HEK293 (cell line): ENCODE measurements around the gene CEBPZ.
"Not testable (repeated sequence)": the region's sequence is repeated elsewhere in the genome, so short reads cannot be mapped to it uniquely, and the experiment has no call there.

Source experiments
- CTCF ChIA-PET: fragments of 350-600 bp; formaldehyde crosslinking; extraction: SDS; loops from one replicate; lab custom pipeline; 2021; ENCODE audit warnings: antibody characterized with exemption; lab: Yijun Ruan, JAX
- POLR2A ChIA-PET: fragments of 300-600 bp; formaldehyde crosslinking; extraction: SDS; loops from one replicate; lab custom pipeline; 2020; ENCODE audit warnings: antibody characterized with exemption, inconsistent platforms; lab: Yijun Ruan, JAX
- H3K27ac ChIP-seq: fragments of 200-500 bp; sonication (Bioruptor generic); 2 replicates; pipeline ENCODE4 v1.5.1; 2014; ENCODE audit warnings: low read depth, low read length, control low read depth, inconsistent platforms; ENCODE audit errors: extremely low read depth
- H3K36me3 ChIP-seq, 2 experiments: fragments of 200-500 bp in 1 of 2; sonication (Bioruptor generic) in 1 of 2; 1 replicate in 1 of 2; 2 replicates in 1 of 2; pipeline ENCODE4 v1.5.1; 2014 to 2017; ENCODE audit warnings: inconsistent platforms in 2 of 2, low read length in 2 of 2; ENCODE audit not compliant: control insufficient read depth in 2 of 2, insufficient read depth in 1 of 2
- H3K4me1 ChIP-seq: fragments of 200-500 bp; sonication (Bioruptor generic); 2 replicates; pipeline ENCODE4 v1.5.1; 2014; ENCODE audit warnings: mild to moderate bottlenecking, low read length, inconsistent platforms; ENCODE audit not compliant: control insufficient read depth, insufficient read depth
- H3K4me3 ChIP-seq: 2 replicates; pipeline ENCODE4 v1.5.1; 2011; ENCODE audit warnings: low read depth, mild to moderate bottlenecking, control low read depth, low read length, moderate library complexity
- H3K9me3 ChIP-seq: fragments of 200-500 bp; sonication (Bioruptor generic); 2 replicates; pipeline ENCODE4 v1.5.1; 2014; ENCODE audit warnings: low read depth, low read length, inconsistent platforms; ENCODE audit not compliant: control insufficient read depth, insufficient read depth
- BCL11B ChIP-seq: fragments of 450-650 bp; formaldehyde crosslinking; IDR thresholded peaks from 2 replicates; pipeline ENCODE4 v1.5.1; 2016; ENCODE audit warnings: low read depth, missing biosample characterization, missing genetic modification characterization
- IKZF3 ChIP-seq: fragments of 450-650 bp; IDR thresholded peaks from 2 replicates; pipeline ENCODE4 v1.5.0; 2018; ENCODE audit warnings: missing biosample characterization, mild to moderate bottlenecking, missing genetic modification characterization, moderate library complexity
- PRDM1 ChIP-seq: fragments of 450-650 bp; formaldehyde crosslinking; IDR thresholded peaks from 2 replicates; pipeline ENCODE4; 2016; ENCODE audit warnings: missing biosample characterization, missing genetic modification characterization
- ZNF114 ChIP-seq: fragments of 450-650 bp; formaldehyde crosslinking; IDR thresholded peaks from 2 replicates; pipeline ENCODE4 v1.5.0; 2017; ENCODE audit warnings: missing biosample characterization, missing genetic modification characterization
- ZNF211 ChIP-seq: fragments of 450-650 bp; formaldehyde crosslinking; IDR thresholded peaks from 2 replicates; pipeline ENCODE4 v1.5.1; 2016; ENCODE audit warnings: low read depth, missing biosample characterization, missing genetic modification characterization
- ZNF324 ChIP-seq: fragments of 450-650 bp; formaldehyde crosslinking; IDR thresholded peaks from 2 replicates; pipeline ENCODE4 v1.5.1; 2016; ENCODE audit warnings: missing biosample characterization, missing genetic modification characterization
- ZNF391 ChIP-seq: fragments of 450-650 bp; formaldehyde crosslinking; IDR thresholded peaks from 2 replicates; pipeline ENCODE4 v1.5.1; 2016; ENCODE audit warnings: low read depth, missing biosample characterization, missing genetic modification characterization, borderline replicate concordance
- ZNF571 ChIP-seq: fragments of 450-650 bp; formaldehyde crosslinking; IDR thresholded peaks from 2 replicates; pipeline ENCODE4 v1.5.0; 2017; ENCODE audit warnings: missing biosample characterization, missing genetic modification characterization
- ZNF777 ChIP-seq: fragments of 450-650 bp; formaldehyde crosslinking; IDR thresholded peaks from 2 replicates; pipeline ENCODE4 v1.5.1; 2017; ENCODE audit warnings: missing biosample characterization, missing genetic modification characterization, borderline replicate concordance
- ZNF785 ChIP-seq: fragments of 450-650 bp; formaldehyde crosslinking; IDR thresholded peaks from 2 replicates; pipeline ENCODE4 v1.5.1; 2016; ENCODE audit warnings: missing biosample characterization, missing genetic modification characterization
- TF ChIP-seq, protein P1 (sequence below): fragments of 450-650 bp; formaldehyde crosslinking; IDR thresholded peaks from 2 replicates; pipeline ENCODE4 v1.5.1; 2017; ENCODE audit warnings: missing biosample characterization, missing genetic modification characterization
- TF ChIP-seq, protein P2 (sequence below): fragments of 450-650 bp; formaldehyde crosslinking; IDR thresholded peaks from 2 replicates; pipeline ENCODE4 v1.5.1; 2016; ENCODE audit warnings: missing biosample characterization, missing genetic modification characterization
- TF ChIP-seq, protein P3 (sequence below): fragments of 450-650 bp; formaldehyde crosslinking; IDR thresholded peaks from 2 replicates; pipeline ENCODE4 v1.5.1; 2016; ENCODE audit warnings: missing biosample characterization, missing genetic modification characterization, borderline replicate concordance

Gene CEBPZ

DNA sequence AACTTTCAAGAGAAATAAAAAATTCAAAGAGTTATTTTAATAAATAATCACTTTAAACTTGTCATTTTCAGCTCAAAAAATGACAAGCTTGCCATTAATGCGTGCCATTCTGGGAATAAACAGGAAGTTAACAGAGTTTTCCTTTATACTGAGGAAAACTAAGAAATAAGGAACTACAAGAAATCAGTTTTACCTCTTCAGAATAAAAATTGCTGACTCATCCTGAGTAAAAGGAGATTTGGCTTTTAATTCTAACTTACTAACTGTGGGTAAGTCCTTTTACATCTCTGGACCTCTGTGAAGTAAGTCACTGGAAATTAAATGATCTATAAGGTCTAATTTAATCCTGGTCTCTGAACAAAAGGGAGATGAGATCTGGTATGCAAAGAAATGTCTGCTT is 16.1 kb downstream of the CEBPZ start:
- H3K4me1 ChIP-seq: no peaks in the 10 kb centered on the region
- H3K9me3 ChIP-seq: no peaks in the 10 kb centered on the region
- H3K4me3 ChIP-seq: no peak overlapping the region
- ChIA-PET POLR2A (no interaction called here), CTCF (interaction anchor here (0.6 kb wide), 1 partner anchor 13 kb away, joined by 3 read pairs; no protein-coding TSS in a partner anchor)
- TF ChIP-seq ZNF211 (tag by site-specific recombination): no peak
- no peak for TF ChIP-seq ZNF777
- no peak for TF ChIP-seq BCL11B
- no peak overlapping the region for H3K27ac ChIP-seq
- H3K36me3 ChIP-seq: peaks cover 83 to 92% of the 10 kb centered on the region in 2 experiments

DNA sequence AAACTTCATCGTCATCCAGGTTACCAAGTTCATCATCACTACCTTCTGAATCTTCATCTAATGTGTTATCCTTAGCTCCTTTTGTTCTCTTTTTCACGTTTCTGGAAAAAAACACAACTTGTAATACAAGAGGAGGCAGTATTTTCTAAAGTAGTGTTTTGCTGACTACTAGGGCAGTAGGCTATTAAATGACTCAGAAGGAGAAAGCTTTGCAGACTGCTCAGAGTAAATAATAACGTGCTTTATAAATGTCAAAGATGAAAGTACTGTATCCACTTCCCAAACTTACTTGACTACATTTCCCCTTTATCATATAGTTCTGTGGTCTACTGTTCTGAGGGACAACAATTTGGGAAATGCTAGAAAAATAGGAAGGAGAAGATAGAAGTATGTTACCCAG is 19.5 kb downstream of the CEBPZ start:
- peaks cover 84 to 89% of the 10 kb centered on the region in 2 experiments for H3K36me3 ChIP-seq
- no peak for TF ChIP-seq ZNF114 (tag by site-specific recombination)
- TF ChIP-seq PRDM1 (tag by site-specific recombination): no peak
- TF ChIP-seq, protein P1, sequence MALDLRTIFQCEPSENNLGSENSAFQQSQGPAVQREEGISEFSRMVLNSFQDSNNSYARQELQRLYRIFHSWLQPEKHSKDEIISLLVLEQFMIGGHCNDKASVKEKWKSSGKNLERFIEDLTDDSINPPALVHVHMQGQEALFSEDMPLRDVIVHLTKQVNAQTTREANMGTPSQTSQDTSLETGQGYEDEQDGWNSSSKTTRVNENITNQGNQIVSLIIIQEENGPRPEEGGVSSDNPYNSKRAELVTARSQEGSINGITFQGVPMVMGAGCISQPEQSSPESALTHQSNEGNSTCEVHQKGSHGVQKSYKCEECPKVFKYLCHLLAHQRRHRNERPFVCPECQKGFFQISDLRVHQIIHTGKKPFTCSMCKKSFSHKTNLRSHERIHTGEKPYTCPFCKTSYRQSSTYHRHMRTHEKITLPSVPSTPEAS: no peak
- TF ChIP-seq, protein P2, sequence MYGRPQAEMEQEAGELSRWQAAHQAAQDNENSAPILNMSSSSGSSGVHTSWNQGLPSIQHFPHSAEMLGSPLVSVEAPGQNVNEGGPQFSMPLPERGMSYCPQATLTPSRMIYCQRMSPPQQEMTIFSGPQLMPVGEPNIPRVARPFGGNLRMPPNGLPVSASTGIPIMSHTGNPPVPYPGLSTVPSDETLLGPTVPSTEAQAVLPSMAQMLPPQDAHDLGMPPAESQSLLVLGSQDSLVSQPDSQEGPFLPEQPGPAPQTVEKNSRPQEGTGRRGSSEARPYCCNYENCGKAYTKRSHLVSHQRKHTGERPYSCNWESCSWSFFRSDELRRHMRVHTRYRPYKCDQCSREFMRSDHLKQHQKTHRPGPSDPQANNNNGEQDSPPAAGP (tag by site-specific recombination): no peak
- TF ChIP-seq ZNF785 (tag by site-specific recombination): no peak
- no peak for TF ChIP-seq ZNF324 (tag by site-specific recombination)
- TF ChIP-seq, all 188 proteins: peak for 0
- POLR2A ChIA-PET: interaction anchor here (0.7 kb wide), 1 partner anchor 13 kb away, joined by 3 read pairs; no protein-coding TSS in a partner anchor
- H3K4me3 ChIP-seq: no peak overlapping the region
- no peak overlapping the region for H3K27ac ChIP-seq
- H3K9me3 ChIP-seq: no peaks in the 10 kb centered on the region
- CTCF ChIA-PET: interaction anchor here (0.6 to 1.3 kb wide), 2 partner anchors 17 to 44 kb away, joined by 3 read pairs; no protein-coding TSS in a partner anchor
- no peaks in the 10 kb centered on the region for H3K4me1 ChIP-seq

DNA sequence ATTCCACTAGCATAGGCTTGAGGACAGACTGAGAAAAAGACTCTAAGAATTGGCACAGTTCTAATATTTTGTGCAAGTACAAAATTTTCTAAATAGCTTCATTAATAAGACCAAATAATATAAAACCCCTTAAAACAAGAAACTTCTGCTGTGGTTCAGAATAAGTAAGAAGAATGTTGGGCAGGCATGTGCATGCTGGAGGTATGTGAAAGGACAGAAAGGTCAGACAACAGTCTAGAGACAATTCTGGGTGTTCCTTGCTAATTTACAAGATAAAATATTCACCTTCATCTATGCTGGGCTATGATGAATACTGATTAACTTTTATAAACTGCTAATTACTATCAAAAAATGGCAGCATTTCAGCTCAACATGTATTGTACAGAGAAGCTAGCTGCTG is 20.2 kb downstream of the CEBPZ start:
- no peaks in the 10 kb centered on the region for H3K4me1 ChIP-seq
- peaks cover 84 to 89% of the 10 kb centered on the region in 2 experiments for H3K36me3 ChIP-seq
- H3K4me3 ChIP-seq: no peak overlapping the region
- H3K9me3 ChIP-seq: no peaks in the 10 kb centered on the region
- CTCF ChIA-PET: interaction anchor here (1.3 kb wide), 1 partner anchor 43 kb away, joined by 3 read pairs; no protein-coding TSS in a partner anchor
- TF ChIP-seq, protein P3, sequence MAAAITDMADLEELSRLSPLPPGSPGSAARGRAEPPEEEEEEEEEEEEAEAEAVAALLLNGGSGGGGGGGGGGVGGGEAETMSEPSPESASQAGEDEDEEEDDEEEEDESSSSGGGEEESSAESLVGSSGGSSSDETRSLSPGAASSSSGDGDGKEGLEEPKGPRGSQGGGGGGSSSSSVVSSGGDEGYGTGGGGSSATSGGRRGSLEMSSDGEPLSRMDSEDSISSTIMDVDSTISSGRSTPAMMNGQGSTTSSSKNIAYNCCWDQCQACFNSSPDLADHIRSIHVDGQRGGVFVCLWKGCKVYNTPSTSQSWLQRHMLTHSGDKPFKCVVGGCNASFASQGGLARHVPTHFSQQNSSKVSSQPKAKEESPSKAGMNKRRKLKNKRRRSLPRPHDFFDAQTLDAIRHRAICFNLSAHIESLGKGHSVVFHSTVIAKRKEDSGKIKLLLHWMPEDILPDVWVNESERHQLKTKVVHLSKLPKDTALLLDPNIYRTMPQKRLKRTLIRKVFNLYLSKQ (tag by site-specific recombination): no peak
- TF ChIP-seq ZNF785 (tag by site-specific recombination) (no peak), ZNF391 (no peak), ZNF571 (tag by site-specific recombination) (no peak), IKZF3 (tag by site-specific recombination) (no peak)
- POLR2A ChIA-PET: interaction anchor here (0.7 kb wide), 1 partner anchor 13 kb away, joined by 3 read pairs; no protein-coding TSS in a partner anchor
- H3K27ac ChIP-seq: no peak overlapping the region

DNA sequence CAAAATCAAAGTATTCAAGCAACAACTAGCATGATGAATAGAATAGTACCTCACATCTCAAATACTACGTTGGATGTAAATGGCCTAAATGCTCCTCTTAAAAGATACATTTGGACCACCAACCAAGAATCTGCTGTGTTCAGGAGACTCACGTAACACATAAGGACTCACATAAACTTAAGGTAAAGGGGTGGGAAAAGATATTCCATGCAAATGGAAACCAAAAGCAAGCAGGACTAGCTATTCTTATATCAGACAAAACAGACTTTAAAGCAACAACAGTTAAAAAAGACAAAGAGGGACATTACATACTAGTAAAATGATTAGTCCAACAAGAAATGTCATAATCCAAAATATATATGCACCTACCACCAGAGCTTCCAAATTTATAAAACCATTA is 24.6 kb downstream of the CEBPZ start:
- H3K27ac ChIP-seq, POLR2A ChIA-PET, H3K4me3 ChIP-seq: not testable (repeated sequence)

More for the DNA sequence above, 24.6 kb downstream of the CEBPZ start:
- peaks cover 87 to 97% of the 10 kb centered on the region in 2 experiments for H3K36me3 ChIP-seq
- not testable (repeated sequence) for H3K4me1 ChIP-seq, H3K9me3 ChIP-seq
- CTCF ChIA-PET: interaction anchor here (0.6 kb wide), 1 partner anchor 200 kb away, joined by 3 read pairs; no protein-coding TSS in a partner anchor
